ENCODE data around the gene VSTM5. TPM values are rescaled to one million over a fixed set of nuclear protein-coding genes. Genes with fewer than 3 reads are reported as not detected.

VSTM5 gene
- total RNA-seq, 1 experiment from 2014 or later = not detected

GRCh38 chr11:93773601-93774200, 76.7 kb downstream of the VSTM5 start:
- Histone ChIP-seq H2AFZ (ENCODE audit: low read depth, low read length, poor library complexity, severe bottlenecking) (no peak overlapping the region), H3K27ac (ENCODE audit: low read depth, low read length) (no peak overlapping the region), H3K9me3 (ENCODE audit: control insufficient read depth in 1 of 2, insufficient read depth in 1 of 2, low read depth in 1 of 2, low read length in 2 of 2) (no peaks in the 10 kb centered on the region), H3K27me3 (ENCODE audit: insufficient read depth, low read length) (no peaks in the 10 kb centered on the region), H3K36me3 (ENCODE audit: control insufficient read depth in 1 of 2, insufficient read depth in 2 of 2, low read length in 2 of 2) (no peaks in the 10 kb centered on the region), H3K79me2 (ENCODE audit: insufficient read depth, low read length) (no peaks in the 10 kb centered on the region), H4K20me1 (ENCODE audit: insufficient read depth) (no peaks in the 10 kb centered on the region), H3K9ac (ENCODE audit: low read length) (no peak overlapping the region), H3K9me2 (ENCODE audit: insufficient read depth) (no peaks in the 10 kb centered on the region), H3K4me3 (replicated peaks in 1 of 2; ENCODE audit: low read depth in 1 of 2, low read length in 2 of 2) (no peak overlapping the region), H3K4me2 (ENCODE audit: low read length) (no peak overlapping the region), H3K4me1 (ENCODE audit: control insufficient read depth in 1 of 2, insufficient read depth in 2 of 2, low read length in 2 of 2) (no peaks in the 10 kb centered on the region)
- CTCF ChIA-PET = no interaction called here
- intact Hi-C loops (cut with micrococcal nuclease) = no loop called here
- no peak for ATAC-seq
- BruUV-seq (replicated peaks) = no TSS peak
- POLR2A ChIA-PET = no interaction called here
- DNase-seq (ENCODE audit: low read depth, low spot score) = no peak
- RAD21 ChIA-PET (ENCODE audit: low non-redundant PET in 1 of 2, low total read pairs in 2 of 2, uncharacterized antibody in 2 of 2, unreplicated experiment in 2 of 2) = no interaction called here
- TF ChIP-seq EGR1 (IDR thresholded peaks at IDR 0.05; ENCODE audit: low read depth) (no peak), CBX3 (IDR thresholded peaks at IDR 0.05; ENCODE audit: low read depth) (no peak), POLR2AphosphoS5 (IDR thresholded peaks at IDR 0.05; ENCODE audit: low read depth, low read length) (no peak), JUND (IDR thresholded peaks at IDR 0.05) (no peak), TCF7L2 (IDR thresholded peaks at IDR 0.05; ENCODE audit: borderline replicate concordance, extremely low read depth, insufficient read depth, insufficient read length) (no peak), POLR2A (IDR thresholded peaks at IDR 0.05; ENCODE audit: borderline replicate concordance, extremely low read depth, insufficient read depth, insufficient read length) (no peak), YY1 (IDR thresholded peaks at IDR 0.05; ENCODE audit: extremely low read depth, insufficient replicate concordance, low read depth, low read length) (no peak), RAD21 (IDR thresholded peaks at IDR 0.05; ENCODE audit: low read depth) (no peak), REST (IDR thresholded peaks at IDR 0.05; ENCODE audit: low read depth) (no peak), ZFX (IDR thresholded peaks at IDR 0.05) (no peak), ATF3 (IDR thresholded peaks at IDR 0.05) (no peak), ZNF274 (IDR thresholded peaks at IDR 0.05; ENCODE audit: low read depth, low read length) (no peak)

All from HCT116 (cell line).